ENCODE data around the gene PDK4. TPM values are rescaled to one million over a fixed set of nuclear protein-coding genes. Genes with fewer than 3 reads are reported as not detected.

The PDK4 gene
- total RNA-seq: 6.4 and 11.6 TPM in 2 replicates

DNA sequence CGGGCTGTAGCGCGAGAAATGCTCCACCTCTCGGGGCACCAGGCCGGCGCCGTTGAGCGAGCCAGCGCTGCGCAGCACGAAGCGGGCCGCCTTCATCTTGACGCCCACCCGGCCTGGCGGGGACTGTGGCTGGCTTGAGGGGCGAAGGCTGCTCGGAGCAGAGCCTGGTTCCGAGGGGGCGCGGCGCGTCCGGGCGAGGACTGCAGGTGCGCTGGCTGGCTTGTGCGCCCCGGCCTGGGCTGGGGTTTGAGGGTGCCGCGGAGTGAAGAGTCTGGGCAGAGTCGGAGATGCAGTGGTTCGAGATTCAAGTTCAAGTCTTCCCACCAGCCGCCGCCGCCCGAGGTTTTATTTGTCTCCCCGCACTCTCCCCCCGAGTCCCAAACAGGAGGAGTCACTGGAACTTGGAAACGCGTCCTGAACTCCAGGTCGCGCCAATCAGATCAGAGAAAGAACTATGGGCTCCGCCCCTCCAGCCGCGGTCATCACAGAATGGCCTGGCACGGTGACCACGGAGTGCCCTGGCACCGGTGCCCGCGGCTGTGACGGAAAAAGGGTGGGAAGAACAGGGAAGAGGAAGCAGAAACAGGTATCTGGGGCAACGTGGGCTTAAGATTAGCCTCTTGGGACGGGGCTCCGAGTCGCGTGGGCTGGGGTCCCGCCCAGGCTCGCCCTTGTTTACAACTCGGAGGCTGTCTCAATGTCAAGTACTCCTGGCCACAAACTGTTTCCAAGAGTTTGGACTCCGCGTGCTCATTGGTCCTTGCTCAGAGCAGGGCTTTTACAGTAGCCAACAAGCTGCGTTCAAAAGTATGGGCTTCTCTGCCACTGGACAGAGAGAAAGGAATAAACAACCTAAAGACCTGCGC is at the start of gene PDK4:
Gene PDK4, minus strand, starts transcription at position 319 of the 866 bp plus-strand sequence. Its CDS starts 223 bp downstream, at position 96.

Other genes with a start within 250 kb of the PDK4 start
- gene PON3, start 200.1 kb downstream of the PDK4 start, total RNA-seq: 1.5 and 4.0 TPM in 2 replicates
- 39.3 and 99.9 TPM in 2 replicates for gene PON2, start 161.5 kb downstream of the PDK4 start, total RNA-seq
- gene ASB4, start 110.6 kb downstream of the PDK4 start, total RNA-seq: 0.09 TPM in 1 of 2 replicates, not detected in the other
- 0.12 TPM in 1 of 2 replicates, not detected in the other for gene DYNC1I1, start 176.0 kb upstream of the PDK4 start, total RNA-seq

Measured in pericardium fibroblast (primary cell).